Breast epithelium (tissue), 3 donors: ENCODE results near the gene NLGN4X.

Experiments used
- CTCF ChIP-seq, 3 donors: fragments of 450-650 bp; IDR thresholded peaks; one replicate each; pipeline ENCODE4 v1.5.1; 2016 to 2017; ENCODE audit warnings: antibody characterized with exemption in 3 of 3, mild to moderate bottlenecking in 3 of 3, moderate library complexity in 3 of 3
- POLR2A ChIP-seq: fragments of 450-650 bp; IDR thresholded peaks from one replicate; pipeline ENCODE4 v1.6.1; 2016; ENCODE audit warnings: antibody characterized with exemption, mild to moderate bottlenecking, moderate library complexity
- POLR2AphosphoS5 ChIP-seq, 3 donors: sonication (generic); formaldehyde crosslinking; IDR thresholded peaks; one replicate each; pipeline ENCODE4 v1.6.1; 2017; ENCODE audit warnings: antibody characterized with exemption in 3 of 3

GRCh38 chrX:6029014-6029413, 199.7 kb downstream of the NLGN4X start:
- no peak for TF ChIP-seq CTCF (IDR thresholded peaks at IDR 0.05)
- TF ChIP-seq POLR2A = no peak
- no peak for TF ChIP-seq POLR2AphosphoS5 (IDR thresholded peaks at IDR 0.05)
